ENCODE results near the gene NTN4. TPM values are rescaled to one million over a fixed set of nuclear protein-coding genes. Genes with fewer than 3 reads are reported as not detected.

NTN4 gene
- total RNA-seq, 1 donor from 2014 or later: 336 TPM

GRCh38 chr12:95626854-95627253 lies 163.7 kb downstream of the NTN4 start:
- no peak for DNase-seq (ENCODE audit: low spot score)
- no peaks in the 10 kb centered on the region for H3K9me3 Mint-ChIP-seq (ENCODE audit: low read depth)
- H3K36me3 Mint-ChIP-seq (ENCODE audit: low read depth): no peaks in the 10 kb centered on the region
- no peak overlapping the region for H3K27ac Mint-ChIP-seq (ENCODE audit: unreplicated experiment)
- peaks cover 14% of the 10 kb centered on the region for H3K4me1 Mint-ChIP-seq (ENCODE audit: low read depth)
- H3K27me3 Mint-ChIP-seq (ENCODE audit: low read depth): no peaks in the 10 kb centered on the region
- TF ChIP-seq CTCF (IDR thresholded peaks at IDR 0.05): no peak
- no peak overlapping the region for H3K4me3 Mint-ChIP-seq (ENCODE audit: unreplicated experiment)

GRCh38 chr12:95625012-95625411 lies 165.6 kb downstream of the NTN4 start:
- H3K27ac Mint-ChIP-seq (ENCODE audit: unreplicated experiment): no peak overlapping the region
- no peak for TF ChIP-seq CTCF (IDR thresholded peaks at IDR 0.05)
- H3K4me1 Mint-ChIP-seq (ENCODE audit: low read depth): peaks cover 22% of the 10 kb centered on the region
- no peak for DNase-seq (ENCODE audit: low spot score)
- H3K27me3 Mint-ChIP-seq (ENCODE audit: low read depth): no peaks in the 10 kb centered on the region
- no peaks in the 10 kb centered on the region for H3K9me3 Mint-ChIP-seq (ENCODE audit: low read depth)
- H3K36me3 Mint-ChIP-seq (ENCODE audit: low read depth): no peaks in the 10 kb centered on the region
- H3K4me3 Mint-ChIP-seq (ENCODE audit: unreplicated experiment): no peak overlapping the region

- Mint-ChIP-seq H3K4me3 (ENCODE audit: unreplicated experiment) (no peak overlapping the region), H3K4me1 (ENCODE audit: low read depth) (peaks cover 23% of the 10 kb centered on the region), H3K27ac (ENCODE audit: unreplicated experiment) (no peak overlapping the region), H3K27me3 (ENCODE audit: low read depth) (no peaks in the 10 kb centered on the region), H3K36me3 (ENCODE audit: low read depth) (no peaks in the 10 kb centered on the region), H3K9me3 (ENCODE audit: low read depth) (no peaks in the 10 kb centered on the region)
- no peak for TF ChIP-seq CTCF (IDR thresholded peaks at IDR 0.05)
- no peak for DNase-seq (ENCODE audit: low spot score)
Observed at GRCh38 chr12:95624589-95624988, 166.0 kb downstream of the NTN4 start.

GRCh38 chr12:95623554-95624170 lies 166.9 kb downstream of the NTN4 start:
- H3K27ac Mint-ChIP-seq (ENCODE audit: unreplicated experiment): peak overlapping the region; percentile 51
- no peaks in the 10 kb centered on the region for H3K9me3 Mint-ChIP-seq (ENCODE audit: low read depth)
- H3K4me3 Mint-ChIP-seq (ENCODE audit: unreplicated experiment): no peak overlapping the region
- H3K27me3 Mint-ChIP-seq (ENCODE audit: low read depth): no peaks in the 10 kb centered on the region
- TF ChIP-seq CTCF (IDR thresholded peaks at IDR 0.05): peak; percentile 88
- no peaks in the 10 kb centered on the region for H3K36me3 Mint-ChIP-seq (ENCODE audit: low read depth)
- DNase-seq (ENCODE audit: low spot score): no peak
- peaks cover 23% of the 10 kb centered on the region for H3K4me1 Mint-ChIP-seq (ENCODE audit: low read depth)

GRCh38 chr12:95622879-95623278 lies 167.7 kb downstream of the NTN4 start:
- Mint-ChIP-seq H3K27ac (ENCODE audit: unreplicated experiment) (peak overlapping the region; percentile 28), H3K27me3 (ENCODE audit: low read depth) (no peaks in the 10 kb centered on the region), H3K9me3 (ENCODE audit: low read depth) (no peaks in the 10 kb centered on the region), H3K4me1 (ENCODE audit: low read depth) (peaks cover 23% of the 10 kb centered on the region), H3K4me3 (ENCODE audit: unreplicated experiment) (no peak overlapping the region), H3K36me3 (ENCODE audit: low read depth) (no peaks in the 10 kb centered on the region)
- TF ChIP-seq CTCF (IDR thresholded peaks at IDR 0.05): no peak
- no peak for DNase-seq (ENCODE audit: low spot score)
